GDM1 (cell line): ENCODE measurements around the gene TMEM132D.

Experiments
- DNase-seq: peaks from one replicate; lab custom pipeline; 2025; lab: John Stamatoyannopoulos, UW

TMEM132D gene

DNA sequence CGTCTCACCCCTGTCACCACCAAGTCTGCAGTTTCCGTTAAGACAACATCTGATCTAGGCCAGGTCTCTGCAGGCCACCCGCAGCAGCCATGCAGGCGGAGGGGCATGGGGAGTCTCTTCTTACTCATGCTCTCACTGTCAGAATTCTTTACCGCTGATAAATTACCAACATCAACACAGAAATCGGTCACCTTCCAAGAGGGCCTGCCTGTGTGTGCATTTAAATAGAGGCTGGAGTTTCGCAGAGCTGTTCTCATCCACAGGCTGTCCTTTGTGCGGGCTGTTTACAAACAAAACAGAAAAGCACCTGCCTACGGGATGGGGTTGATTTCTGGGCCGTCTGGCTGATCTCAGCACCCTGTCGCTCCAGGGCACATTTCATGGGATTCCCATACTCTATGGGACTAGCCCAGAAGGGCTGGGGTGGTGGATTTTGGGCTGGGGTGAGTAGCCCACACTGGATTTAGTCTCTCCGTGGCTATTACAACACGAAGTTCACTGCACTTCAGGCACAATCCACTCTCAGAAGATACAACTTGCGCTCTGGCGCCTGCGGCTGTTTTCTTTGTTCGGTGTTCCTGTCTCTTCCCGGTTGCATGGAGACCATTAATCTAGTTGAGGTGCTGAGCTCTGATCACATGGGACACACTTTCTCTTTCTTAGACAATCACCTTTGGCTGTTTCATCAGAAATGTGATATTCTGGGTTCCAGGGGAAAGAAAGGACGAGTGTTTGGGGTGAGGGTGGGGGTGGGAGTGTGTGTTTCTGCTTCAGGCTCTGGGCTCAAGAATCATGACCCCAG, 719.5 kb downstream of the TMEM132D start:
- no peak for DNase-seq

DNA sequence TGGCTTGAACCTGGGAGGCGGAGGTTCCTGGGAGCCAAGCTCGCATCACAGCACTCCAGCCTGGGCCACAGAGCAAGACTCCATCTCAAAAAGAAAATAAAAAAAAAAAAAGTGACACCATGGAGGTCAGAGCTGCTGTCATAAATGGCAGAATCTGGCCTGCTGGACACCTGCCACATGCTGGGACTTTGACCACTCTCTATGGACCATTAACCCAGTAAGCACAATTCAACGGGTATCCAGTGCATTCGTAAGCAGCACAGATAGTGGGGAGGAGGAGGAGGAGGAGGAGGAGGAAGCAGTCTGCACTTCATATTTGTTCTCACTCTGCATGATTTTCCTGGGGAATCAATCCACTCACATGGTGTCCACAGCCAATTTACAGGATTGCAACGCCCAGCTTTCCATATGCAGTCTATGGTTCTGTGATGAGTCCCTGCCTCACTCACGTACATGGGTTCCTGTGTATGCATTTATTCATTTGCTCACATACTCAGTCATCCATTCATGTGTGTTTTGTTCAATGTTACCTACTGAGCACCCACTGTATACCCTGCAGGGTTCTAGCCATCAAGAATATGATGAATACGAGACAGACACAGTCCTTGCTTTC, 723.8 kb downstream of the TMEM132D start:
- no peak for DNase-seq

DNA sequence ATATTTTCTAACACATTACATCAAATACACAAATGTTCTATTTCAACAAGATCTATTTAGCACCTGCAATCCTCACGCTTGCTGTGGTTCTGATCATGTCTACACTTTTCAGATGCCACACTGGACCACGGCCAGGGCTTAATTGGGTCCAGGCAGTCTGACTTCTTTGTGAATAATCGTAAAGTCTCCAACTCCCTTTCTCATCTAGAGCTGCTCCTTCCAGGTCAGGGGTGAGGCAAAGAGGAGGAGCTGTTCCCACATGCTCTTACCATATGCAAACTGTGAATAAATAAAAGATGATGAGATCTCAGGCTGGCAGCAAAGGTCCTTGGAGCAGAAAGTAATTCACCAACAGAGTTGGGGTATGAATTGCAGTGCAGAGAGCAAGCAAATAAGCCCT, 733.9 kb downstream of the TMEM132D start:
- DNase-seq, result no peak

DNA sequence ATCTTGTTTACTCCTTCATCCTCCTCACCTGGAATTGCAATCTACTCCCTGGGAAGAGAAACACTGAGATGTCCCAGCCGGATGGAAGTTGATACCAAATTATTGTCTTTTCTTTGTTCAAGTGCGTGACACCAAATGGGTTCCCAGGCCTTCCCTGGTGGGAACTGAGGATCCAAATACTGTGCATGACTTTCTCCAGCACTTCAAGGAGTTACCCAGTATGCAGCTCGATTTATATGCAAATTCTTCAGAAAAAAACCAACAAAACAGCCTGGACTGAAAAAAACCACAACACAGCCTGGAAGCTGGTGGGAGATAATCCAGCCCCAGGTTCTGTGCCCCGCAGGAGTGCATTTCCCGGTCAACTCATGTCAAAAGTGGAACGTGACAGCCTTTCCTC, 740.0 kb downstream of the TMEM132D start:
- no peak for DNase-seq

DNA sequence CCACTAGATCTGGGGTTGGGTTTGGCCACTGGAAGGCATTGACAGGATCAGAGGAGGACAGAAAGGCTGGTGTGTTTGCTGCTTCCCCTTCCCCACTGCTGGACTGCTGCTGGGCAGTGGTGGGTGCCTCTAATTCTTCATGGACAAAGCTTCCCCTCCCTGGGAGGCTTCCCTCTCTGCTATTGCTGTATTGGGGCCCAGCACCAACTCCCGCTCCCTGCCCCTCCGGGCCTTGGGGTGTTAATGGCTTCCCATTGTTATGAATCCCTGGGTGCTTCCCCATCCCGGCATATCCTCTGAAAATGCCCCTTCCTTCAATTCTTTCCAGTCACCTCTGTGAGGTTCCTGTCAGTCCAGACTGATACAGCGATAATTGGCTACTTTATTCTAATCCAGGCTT, 740.4 kb downstream of the TMEM132D start:
- no peak for DNase-seq

DNA sequence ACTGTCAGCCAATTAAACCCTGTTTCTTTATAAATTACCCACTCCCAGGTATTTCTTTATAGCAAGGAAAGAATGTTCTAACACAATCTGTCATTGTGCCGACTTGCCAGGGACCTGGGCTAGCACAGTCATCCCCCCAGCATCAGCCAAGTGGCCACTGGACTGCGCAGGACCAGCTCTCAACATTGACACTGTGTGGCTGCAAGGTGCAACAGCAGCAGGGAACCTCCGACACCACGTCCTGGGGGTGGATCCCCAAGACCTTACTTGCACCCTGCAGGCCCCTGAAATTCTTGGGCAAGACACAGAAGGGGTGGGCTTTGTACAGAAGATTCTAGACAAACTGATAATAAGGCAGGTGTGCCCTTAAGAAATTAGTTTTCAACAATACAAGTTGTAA, 741.0 kb downstream of the TMEM132D start:
- no peak for DNase-seq

DNA sequence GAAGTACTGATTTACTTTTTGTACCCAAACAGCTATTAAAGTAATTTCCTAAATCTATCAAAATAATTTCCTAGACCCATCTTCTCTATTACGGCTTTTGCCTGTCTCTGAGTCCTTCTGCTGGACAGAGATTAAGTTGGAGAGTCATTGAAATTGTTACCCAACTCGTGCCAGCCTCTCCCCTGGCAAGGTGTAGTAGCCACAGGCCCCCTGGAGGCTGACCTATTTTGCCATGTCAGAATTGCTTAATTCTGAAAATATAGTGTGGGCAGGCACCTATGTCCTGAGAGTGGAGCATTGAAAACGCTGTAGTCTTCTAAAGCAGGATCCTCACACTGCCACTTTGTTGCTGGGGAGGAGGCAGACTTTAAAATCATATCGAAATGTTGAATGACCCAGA, 742.3 kb downstream of the TMEM132D start:
- no peak for DNase-seq

DNA sequence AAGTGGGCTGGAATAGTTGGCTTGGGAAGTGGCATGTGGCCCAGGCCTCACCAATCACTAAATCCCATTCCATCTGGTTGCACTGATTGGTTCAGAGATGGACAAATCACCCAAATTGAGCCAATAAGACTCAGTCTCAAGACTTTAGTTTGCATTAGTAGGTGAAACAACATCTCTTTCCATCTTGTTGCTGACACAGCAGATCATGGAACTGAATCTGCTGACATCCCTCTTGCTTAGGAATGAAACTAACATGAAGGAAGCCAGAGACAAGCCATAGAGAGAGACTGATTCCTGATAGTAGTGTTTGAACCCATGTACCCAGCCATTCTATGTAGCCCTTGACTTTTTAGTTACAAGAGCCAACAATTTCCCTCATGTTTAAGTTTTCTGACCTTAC, 743.5 kb downstream of the TMEM132D start:
- DNase-seq, result no peak

DNA sequence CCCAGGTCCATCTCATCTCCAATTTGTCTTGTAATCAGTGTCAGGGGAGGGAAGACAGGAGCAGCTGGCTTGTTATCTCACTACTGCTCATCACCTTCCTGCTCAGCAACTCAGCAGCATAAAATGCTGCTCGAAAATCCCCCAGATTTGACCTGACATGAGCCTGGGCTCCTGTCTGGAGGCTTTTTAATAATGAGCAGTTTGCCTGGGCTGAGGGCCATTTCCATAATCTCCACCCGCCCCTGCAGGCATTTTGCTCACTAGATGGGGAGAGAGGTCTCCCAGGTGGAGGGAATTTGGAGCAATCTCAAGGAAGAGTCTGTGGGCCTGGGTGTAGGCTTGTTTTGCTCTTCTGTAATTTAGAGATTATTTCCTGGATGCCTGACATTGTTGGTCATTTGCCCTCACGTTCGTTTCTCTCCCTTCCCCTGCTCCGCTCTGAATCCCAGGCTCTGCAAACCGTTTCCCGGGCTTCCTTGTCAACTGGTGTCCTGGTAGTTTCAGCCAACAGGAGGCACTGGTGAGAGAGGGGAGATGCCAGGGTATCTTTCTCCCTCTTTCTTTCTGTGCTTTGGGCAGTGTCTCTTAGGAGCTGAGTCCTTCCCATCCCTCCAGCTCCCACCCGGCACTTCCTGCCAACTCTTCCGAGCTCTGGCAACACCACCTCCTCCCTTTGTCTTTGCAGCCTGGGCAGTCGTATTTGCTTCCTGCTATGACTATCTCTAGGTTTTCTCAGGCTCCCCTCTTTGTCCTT, 751.3 kb downstream of the TMEM132D start:
- no peak for DNase-seq

DNA sequence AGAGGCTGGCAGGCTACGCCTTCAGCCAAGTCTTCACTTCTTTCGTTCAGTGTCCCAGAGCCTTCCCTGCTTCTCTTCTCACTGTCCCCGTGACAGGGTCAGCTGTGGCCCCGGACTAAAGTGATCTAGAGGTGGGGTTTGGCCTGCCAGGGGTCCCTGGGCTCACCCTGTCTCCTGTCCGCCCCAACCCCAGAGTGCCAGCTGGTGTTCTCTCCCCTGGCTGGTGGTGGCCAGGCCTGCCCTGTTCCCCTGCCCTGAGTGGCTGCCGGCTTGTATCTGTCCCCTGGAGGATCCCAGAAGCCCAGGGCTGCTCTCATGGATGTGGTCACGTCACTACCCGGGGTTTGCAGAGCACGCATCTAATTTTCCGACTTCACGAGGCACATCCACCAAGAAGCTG, 753.1 kb downstream of the TMEM132D start:
- no peak for DNase-seq

DNA sequence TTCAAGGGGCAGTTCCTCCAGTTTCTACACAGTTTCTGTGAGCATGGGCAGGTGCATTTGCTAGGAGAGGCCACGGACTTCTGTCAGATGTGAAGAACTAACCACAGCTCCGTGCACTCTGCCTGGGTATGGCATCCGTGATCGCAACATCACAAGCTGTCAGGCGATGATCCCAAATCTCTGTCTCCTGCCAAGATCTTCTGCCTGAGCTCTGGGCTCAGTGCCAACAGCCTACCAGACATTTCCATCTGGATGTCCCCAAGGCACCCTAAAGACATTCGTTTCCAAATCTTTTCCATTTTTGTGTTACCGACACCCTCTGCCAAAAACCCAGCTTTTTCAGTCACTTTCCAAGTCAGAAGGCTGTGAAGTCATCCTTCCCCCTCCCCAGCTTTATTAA, 758.4 kb downstream of the TMEM132D start:
- DNase-seq, result no peak

DNA sequence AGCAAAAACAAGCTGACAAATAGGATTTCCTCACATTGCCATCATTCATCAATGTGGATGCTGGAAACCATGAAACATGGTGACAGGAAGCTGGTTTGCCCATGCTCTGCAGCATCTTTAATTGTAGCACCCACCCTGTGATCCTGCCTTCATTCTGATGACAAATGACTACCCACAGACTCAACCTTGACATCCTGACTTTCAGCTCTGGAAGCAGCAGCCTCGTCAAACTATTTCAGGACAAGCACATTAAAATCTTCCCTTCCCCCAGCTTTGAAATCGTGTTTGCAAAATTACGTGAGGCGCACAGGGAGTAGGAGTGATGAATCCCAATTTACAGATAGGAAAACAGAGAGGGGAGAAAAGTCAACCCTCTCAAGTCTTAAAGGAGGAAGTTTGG, 765.0 kb downstream of the TMEM132D start:
- no peak for DNase-seq

DNA sequence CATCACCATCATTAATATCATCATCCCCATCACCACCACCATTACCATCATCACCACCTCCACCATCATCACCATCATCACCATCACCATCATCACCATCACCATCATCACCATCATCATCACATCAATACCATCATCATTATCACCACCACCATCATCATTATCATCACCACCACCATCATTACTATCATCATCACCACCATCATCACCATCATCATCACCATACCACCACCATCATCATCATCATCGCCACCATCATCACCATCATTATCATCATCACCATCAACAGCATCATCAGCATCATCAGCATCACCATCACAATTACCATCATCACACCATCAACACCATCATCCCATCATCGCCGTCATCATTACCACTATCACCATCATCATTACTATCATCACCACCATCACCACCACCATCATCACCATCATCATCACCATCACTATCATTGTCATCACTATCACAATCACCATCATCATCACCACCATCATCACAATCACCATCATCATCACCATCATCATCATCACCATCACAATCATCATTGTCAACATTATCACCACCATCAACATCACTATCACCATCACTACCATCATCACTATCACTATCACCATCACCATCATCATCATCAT, 767.0 kb downstream of the TMEM132D start:
- DNase-seq, result no peak

DNA sequence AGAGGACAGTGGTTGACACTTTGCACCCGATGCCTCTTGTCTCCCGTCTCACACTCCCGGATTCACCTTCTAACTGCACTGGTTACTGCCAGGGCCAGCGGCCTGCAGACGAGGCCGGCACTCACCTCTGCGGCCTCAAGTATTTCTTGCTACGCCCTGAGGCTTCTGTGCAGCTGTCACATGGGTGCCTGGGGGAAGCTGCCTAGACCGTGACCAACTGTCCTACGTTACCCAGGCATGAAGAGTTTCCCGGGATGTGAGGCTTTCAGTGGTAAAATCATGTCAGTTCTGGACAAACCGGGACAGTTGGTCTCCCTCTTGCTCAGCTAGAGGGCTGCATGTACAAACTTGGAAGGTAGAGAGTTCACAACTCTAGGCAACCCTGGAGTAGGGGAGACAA, 776.1 kb downstream of the TMEM132D start:
- DNase-seq, result no peak

DNA sequence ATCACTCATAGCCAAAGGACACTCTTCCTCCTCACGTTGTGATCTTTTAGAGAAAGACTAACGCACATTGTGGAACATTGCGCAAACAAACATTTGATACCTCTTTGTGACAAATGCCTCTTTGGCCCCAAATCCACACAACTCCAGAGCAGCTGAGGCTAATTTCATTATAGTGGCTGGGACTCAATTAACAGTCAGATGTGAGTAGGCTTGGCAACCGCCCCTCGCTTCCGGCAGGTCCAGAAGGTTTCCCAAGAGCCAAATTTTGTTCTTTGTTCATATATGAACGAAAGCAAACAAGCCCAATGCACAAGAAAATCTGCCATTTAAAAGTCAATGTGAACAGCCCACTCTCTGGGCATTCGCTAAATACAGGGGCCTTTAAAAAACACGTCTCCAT, 776.6 kb downstream of the TMEM132D start:
- DNase-seq, result no peak

DNA sequence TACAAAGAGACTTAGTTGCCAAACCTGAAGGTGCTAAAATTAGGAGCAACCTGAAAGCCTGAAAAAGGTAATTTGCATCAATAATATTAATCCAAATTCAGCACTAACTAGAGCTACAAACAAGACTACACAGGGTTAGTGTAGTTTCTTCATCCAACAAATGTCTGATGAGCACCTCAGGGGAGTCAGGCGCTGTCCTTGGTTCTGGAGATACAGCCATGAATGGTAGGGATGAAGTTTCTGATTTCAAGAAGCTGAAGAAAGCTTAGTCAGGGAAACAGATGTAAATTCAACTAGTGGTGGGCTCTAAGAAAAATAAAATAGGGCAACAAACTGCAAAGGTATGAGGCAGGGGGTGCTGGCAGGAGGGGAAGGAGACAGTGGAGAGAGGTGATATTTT, 784.3 kb downstream of the TMEM132D start:
- DNase-seq, result no peak

DNA sequence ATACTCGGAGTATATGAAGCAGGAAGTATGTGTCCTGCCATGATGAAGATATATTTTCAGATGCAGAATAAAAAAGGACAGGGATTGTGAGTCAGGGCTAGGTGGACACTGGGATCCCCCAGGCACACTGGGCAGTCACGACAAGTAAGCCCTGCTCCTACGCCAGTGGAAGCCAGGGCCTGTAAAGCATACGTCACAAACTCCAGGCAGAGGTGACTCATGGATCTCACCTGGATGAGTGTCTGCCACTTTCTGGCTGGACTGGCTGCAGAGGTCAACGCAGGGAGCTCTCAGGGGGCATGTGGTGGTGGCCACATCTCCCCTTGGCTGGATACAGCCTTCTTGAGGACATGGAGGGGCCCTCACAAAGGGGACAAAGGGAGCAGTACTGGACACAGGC, 788.3 kb downstream of the TMEM132D start:
- no peak for DNase-seq

DNA sequence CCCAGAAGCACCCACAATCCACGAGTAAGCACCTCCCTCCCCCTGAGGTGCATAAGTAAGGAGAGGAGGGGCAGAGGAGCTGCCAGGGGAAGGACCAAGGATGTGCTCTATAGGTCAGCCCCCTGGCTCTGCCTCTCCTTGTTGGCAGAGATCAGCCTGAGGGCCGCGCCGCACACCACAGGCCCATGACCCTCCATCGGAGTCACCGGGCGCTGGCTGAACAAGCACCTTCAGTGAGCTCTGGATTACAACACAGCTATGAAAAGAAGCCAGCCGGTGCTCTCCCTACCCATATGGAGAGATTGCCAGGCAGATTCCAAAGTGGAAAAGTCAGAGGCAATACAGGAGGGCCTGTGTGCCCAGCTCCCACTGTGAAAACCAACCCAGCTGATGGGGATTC, 793.2 kb downstream of the TMEM132D start:
- no peak for DNase-seq

DNA sequence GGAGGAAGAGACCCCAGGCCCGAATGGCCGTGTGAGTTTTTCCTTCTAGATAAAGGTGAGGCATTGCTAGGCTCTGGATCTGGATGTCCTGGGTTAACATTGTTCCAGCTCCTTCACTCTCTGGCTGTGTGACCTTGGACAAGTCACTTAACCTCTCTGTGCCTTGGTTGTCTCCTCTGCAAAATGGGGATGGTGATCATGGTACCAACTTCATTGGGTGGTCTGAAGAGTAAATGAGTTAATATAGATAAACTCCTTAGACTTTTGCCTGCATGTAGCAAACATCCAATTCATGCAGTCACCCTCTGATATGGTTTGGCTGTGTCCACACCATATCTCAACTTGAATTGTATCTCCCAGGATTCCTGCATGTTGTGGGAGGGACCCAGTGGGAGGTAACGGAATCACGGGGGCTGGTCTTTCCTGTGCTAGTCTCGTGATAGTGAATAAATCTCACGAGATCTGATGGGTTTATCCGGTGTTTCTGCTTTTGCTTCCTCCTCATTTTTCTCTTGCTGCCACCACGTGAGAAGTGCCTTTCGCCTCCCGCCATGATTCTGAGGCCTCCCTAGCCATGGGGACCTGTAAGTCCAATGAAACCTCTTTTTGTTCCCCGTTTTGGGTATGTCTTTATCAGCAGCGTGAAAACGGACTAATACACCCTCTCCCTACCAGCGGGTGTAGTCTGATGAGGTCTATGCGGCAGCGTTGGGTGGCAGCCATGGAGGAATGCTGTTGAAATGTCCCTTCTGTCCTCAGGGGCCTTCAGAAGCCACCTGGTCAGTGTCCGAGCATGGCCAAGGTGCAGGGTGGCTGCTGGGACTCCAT, 794.4 kb downstream of the TMEM132D start:
- DNase-seq, result no peak

DNA sequence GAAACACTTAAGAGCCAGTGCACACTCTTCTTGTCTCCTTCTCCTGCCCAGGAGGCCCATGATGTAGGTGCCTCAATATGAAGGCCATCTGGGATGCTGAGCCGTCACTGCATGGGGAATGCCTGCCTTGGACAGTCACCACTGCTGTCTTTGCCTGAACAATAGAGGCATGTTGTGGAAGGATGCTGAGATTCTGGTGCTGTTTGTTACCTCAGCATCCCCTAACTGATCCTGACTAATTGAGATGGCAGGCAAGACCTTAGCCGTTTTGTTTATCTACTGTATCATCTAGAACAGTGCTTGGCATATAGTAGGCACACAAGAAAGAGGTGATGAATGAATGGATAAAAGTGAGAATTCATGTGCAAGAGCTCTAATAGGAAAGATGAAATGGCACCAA, 797.1 kb downstream of the TMEM132D start:
- DNase-seq, result no peak

DNA sequence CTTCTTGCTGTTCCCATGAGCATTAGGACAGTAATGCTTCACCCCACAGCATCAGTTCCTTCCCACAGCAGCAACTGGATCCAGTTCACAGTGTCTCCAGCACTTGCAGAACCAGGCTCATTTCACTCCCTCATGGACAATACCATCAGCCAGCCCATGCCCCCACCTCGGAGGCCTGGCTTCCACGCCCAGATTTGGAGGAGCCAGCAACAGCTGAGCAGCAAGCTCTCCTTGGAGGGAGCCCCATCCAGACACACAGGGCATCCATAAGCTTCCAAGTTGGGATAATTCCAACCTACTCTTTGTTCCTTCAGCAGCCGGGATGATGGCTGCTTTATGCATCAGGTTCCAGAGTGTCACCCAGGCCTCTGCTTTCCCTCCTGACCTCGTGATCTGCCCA, 800.6 kb downstream of the TMEM132D start:
- no peak for DNase-seq

DNA sequence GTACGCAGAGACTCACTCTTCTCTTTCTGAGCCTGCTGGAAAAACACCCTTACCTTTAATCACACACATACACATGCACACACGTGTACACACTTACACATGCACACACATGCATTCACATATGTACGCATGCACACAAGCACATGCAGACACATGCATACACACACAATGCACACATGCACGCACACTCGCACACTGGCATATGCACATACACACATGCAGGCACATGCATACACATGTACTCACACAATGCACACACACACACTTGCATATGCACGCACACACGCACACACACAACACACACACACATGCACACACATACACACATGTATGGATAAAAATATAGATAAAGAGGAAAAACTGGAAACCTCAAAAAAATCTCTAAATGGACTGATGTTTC, 801.6 kb downstream of the TMEM132D start:
- DNase-seq, result no peak
